ENCODE data around the gene KLHDC7A. TPM values are rescaled to one million over a fixed set of nuclear protein-coding genes. Genes with fewer than 3 reads are reported as not detected.

KLHDC7A gene
- total RNA-seq, 4 donors from 2014 or later, result 0.48 to 7.6 (median 1.3) TPM

GRCh38 chr1:18494304-18494703 lies 13.6 kb downstream of the KLHDC7A start:
- intact Hi-C loops (cut with DNase I), result no loop called here
- WGBS, 2 donors, result 62 to 72% methylated on average over 2 to 3 of the region's 3 CpGs
- Histone ChIP-seq H3K9me3 (no peaks in the 10 kb centered on the region), H3K36me3 (no peaks in the 10 kb centered on the region), H3K27me3 (peaks cover 0 to 40% (median 0%) of the 10 kb centered on the region in 4 donors), H3K4me3 (no peak overlapping the region), H3K4me1 (no peaks in the 10 kb centered on the region), H3K27ac (no peak overlapping the region)
- no peak for TF ChIP-seq CTCF (IDR thresholded peaks at IDR 0.05)
- TF ChIP-seq POLR2A (IDR thresholded peaks at IDR 0.05), result no peak
- DNase-seq, result no peak

GRCh38 chr1:18495635-18496034 lies 14.9 kb downstream of the KLHDC7A start:
- DNase-seq, result no peak
- no peak overlapping the region for H3K27ac ChIP-seq
- peaks cover 0 to 37% (median 0%) of the 10 kb centered on the region in 4 donors for H3K27me3 ChIP-seq
- intact Hi-C loops (cut with DNase I), result no loop called here
- H3K4me3 ChIP-seq, result no peak overlapping the region
- TF ChIP-seq POLR2A (IDR thresholded peaks at IDR 0.05) (no peak), CTCF (IDR thresholded peaks at IDR 0.05) (no peak)
- H3K9me3 ChIP-seq, result no peaks in the 10 kb centered on the region
- no peaks in the 10 kb centered on the region for H3K4me1 ChIP-seq
- WGBS, 2 donors, result 63 to 78% methylated on average over 1 to 2 of the region's 5 CpGs
- no peaks in the 10 kb centered on the region for H3K36me3 ChIP-seq

- intact Hi-C loops (cut with DNase I), result no loop called here
- no peaks in the 10 kb centered on the region for H3K9me3 ChIP-seq
- DNase-seq, result no peak
Observed at GRCh38 chr1:18496056-18496455, 15.3 kb downstream of the KLHDC7A start.

GRCh38 chr1:18496497-18497235 lies 15.9 kb downstream of the KLHDC7A start:
- intact Hi-C loops (cut with DNase I), result no loop called here
- peaks cover 0 to 37% (median 0%) of the 10 kb centered on the region in 4 donors for H3K27me3 ChIP-seq

More at GRCh38 chr1:18496056-18496455, 15.3 kb downstream of the KLHDC7A start:
- H3K27ac ChIP-seq, result no peak overlapping the region
- TF ChIP-seq POLR2A (IDR thresholded peaks at IDR 0.05), result no peak
- no peak for TF ChIP-seq CTCF (IDR thresholded peaks at IDR 0.05)
- H3K27me3 ChIP-seq, result peaks cover 0 to 35% (median 0%) of the 10 kb centered on the region in 4 donors
- no peaks in the 10 kb centered on the region for H3K4me1 ChIP-seq
- 42 to 57% methylated on average over 1 of the region's 1 CpG for WGBS, 2 donors
- H3K4me3 ChIP-seq, result no peak overlapping the region
- H3K36me3 ChIP-seq, result no peaks in the 10 kb centered on the region

More at GRCh38 chr1:18496497-18497235, 15.9 kb downstream of the KLHDC7A start:
- no peak overlapping the region for H3K4me3 ChIP-seq
- H3K4me1 ChIP-seq, result no peaks in the 10 kb centered on the region
- H3K27ac ChIP-seq, result no peak overlapping the region
- TF ChIP-seq POLR2A (IDR thresholded peaks at IDR 0.05) (no peak), CTCF (IDR thresholded peaks at IDR 0.05) (no peak)
- no peaks in the 10 kb centered on the region for H3K36me3 ChIP-seq
- no peak for DNase-seq
- H3K9me3 ChIP-seq, result no peaks in the 10 kb centered on the region
- 63 to 75% methylated on average over 6 to 7 of the region's 8 CpGs for WGBS, 2 donors

Data from esophagus squamous epithelium (tissue), 5 donors.